MM.1S (cell line): ENCODE data around the gene TM9SF2.

Experiments used
- CTCF ChIP-seq: fragments of 300-600 bp; sonication (generic); IDR thresholded peaks from 2 replicates; pipeline ENCODE4 v1.5.1; 2016; ENCODE audit warnings: antibody characterized with exemption, low read length, mixed read lengths
- EZH2 ChIP-seq: fragments of 300-600 bp; sonication (generic); optimal IDR thresholded peaks from 2 replicates; pipeline ENCODE3; 2017; ENCODE audit warnings: low read depth, mild to moderate bottlenecking, antibody characterized with exemption, low read length, mixed read lengths

- TF ChIP-seq CTCF, result no peak
- no peak for TF ChIP-seq EZH2
Measured at GRCh38 chr13:99587893-99588606, 86.8 kb downstream of the TM9SF2 start.
